HL-60 (cell line): ENCODE data around the gene CDC45.

Experiments
- DNase-seq, 2 experiments: peaks; one replicate each; pipeline ENCODE4 v3.0.0-alpha.2; 2010 to 2020; ENCODE audit warnings: low read depth in 1 of 2, low spot score in 1 of 2
- H3K27ac ChIP-seq: fragments of 250-450 bp; sonication (Bioruptor Pico); replicated peaks from 2 replicates; pipeline ENCODE4 v1.5.1; 2020; ENCODE audit warnings: mild to moderate bottlenecking, moderate library complexity
- H3K27me3 ChIP-seq: fragments of 250-450 bp; sonication (Bioruptor Pico); 2 replicates; pipeline ENCODE4 v1.5.1; 2021; ENCODE audit warnings: mild to moderate bottlenecking, moderate library complexity; ENCODE audit not compliant: insufficient read depth, poor library complexity, severe bottlenecking
- H3K4me3 ChIP-seq: replicated peaks from 2 replicates; pipeline ENCODE4 v1.5.1; 2011; ENCODE audit warnings: mild to moderate bottlenecking, control low read depth, low read length; ENCODE audit not compliant: insufficient read depth
- GABPA ChIP-seq: IDR thresholded peaks from 2 replicates; pipeline ENCODE4 v1.6.1; 2012; ENCODE audit warnings: low read depth
- POLR2AphosphoS5 ChIP-seq: IDR thresholded peaks from 2 replicates; pipeline ENCODE4 v1.6.1; 2012; ENCODE audit warnings: low read depth
- SPI1 ChIP-seq: IDR thresholded peaks from 2 replicates; pipeline ENCODE4 v1.6.1; 2012; ENCODE audit warnings: low read depth, mild to moderate bottlenecking, borderline replicate concordance
- TF ChIP-seq, protein P1 (sequence below): IDR thresholded peaks from one replicate; pipeline ENCODE4 v1.5.1; 2011; ENCODE audit warnings: low read length, control low read depth, inconsistent platforms; ENCODE audit not compliant: insufficient read depth
- TF ChIP-seq, protein P2 (sequence below): IDR thresholded peaks from 2 replicates; pipeline ENCODE4 v1.6.1; 2012; ENCODE audit warnings: low read depth; ENCODE audit not compliant: insufficient replicate concordance

Gene CDC45

GRCh38 chr22:19496324-19496630 lies 16.6 kb downstream of the CDC45 start:
- Histone ChIP-seq H3K27ac (no peak overlapping the region), H3K27me3 (no peaks in the 10 kb centered on the region), H3K4me3 (no peak overlapping the region)
- TF ChIP-seq GABPA = no peak
- TF ChIP-seq, protein P1, sequence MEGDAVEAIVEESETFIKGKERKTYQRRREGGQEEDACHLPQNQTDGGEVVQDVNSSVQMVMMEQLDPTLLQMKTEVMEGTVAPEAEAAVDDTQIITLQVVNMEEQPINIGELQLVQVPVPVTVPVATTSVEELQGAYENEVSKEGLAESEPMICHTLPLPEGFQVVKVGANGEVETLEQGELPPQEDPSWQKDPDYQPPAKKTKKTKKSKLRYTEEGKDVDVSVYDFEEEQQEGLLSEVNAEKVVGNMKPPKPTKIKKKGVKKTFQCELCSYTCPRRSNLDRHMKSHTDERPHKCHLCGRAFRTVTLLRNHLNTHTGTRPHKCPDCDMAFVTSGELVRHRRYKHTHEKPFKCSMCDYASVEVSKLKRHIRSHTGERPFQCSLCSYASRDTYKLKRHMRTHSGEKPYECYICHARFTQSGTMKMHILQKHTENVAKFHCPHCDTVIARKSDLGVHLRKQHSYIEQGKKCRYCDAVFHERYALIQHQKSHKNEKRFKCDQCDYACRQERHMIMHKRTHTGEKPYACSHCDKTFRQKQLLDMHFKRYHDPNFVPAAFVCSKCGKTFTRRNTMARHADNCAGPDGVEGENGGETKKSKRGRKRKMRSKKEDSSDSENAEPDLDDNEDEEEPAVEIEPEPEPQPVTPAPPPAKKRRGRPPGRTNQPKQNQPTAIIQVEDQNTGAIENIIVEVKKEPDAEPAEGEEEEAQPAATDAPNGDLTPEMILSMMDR = no peak
- TF ChIP-seq, protein P2, sequence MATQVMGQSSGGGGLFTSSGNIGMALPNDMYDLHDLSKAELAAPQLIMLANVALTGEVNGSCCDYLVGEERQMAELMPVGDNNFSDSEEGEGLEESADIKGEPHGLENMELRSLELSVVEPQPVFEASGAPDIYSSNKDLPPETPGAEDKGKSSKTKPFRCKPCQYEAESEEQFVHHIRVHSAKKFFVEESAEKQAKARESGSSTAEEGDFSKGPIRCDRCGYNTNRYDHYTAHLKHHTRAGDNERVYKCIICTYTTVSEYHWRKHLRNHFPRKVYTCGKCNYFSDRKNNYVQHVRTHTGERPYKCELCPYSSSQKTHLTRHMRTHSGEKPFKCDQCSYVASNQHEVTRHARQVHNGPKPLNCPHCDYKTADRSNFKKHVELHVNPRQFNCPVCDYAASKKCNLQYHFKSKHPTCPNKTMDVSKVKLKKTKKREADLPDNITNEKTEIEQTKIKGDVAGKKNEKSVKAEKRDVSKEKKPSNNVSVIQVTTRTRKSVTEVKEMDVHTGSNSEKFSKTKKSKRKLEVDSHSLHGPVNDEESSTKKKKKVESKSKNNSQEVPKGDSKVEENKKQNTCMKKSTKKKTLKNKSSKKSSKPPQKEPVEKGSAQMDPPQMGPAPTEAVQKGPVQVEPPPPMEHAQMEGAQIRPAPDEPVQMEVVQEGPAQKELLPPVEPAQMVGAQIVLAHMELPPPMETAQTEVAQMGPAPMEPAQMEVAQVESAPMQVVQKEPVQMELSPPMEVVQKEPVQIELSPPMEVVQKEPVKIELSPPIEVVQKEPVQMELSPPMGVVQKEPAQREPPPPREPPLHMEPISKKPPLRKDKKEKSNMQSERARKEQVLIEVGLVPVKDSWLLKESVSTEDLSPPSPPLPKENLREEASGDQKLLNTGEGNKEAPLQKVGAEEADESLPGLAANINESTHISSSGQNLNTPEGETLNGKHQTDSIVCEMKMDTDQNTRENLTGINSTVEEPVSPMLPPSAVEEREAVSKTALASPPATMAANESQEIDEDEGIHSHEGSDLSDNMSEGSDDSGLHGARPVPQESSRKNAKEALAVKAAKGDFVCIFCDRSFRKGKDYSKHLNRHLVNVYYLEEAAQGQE = no peak
- no peak for TF ChIP-seq SPI1
- TF ChIP-seq POLR2AphosphoS5 = no peak
- no peak for DNase-seq

- TF ChIP-seq, protein P2 = no peak
- TF ChIP-seq SPI1 = no peak
- no peak for TF ChIP-seq POLR2AphosphoS5
- no peak for TF ChIP-seq GABPA
- H3K4me3 ChIP-seq = no peak overlapping the region
- no peaks in the 10 kb centered on the region for H3K27me3 ChIP-seq
- DNase-seq = no peak
- no peak overlapping the region for H3K27ac ChIP-seq
Measured at GRCh38 chr22:19497245-19497644, 17.5 kb downstream of the CDC45 start.

DNA sequence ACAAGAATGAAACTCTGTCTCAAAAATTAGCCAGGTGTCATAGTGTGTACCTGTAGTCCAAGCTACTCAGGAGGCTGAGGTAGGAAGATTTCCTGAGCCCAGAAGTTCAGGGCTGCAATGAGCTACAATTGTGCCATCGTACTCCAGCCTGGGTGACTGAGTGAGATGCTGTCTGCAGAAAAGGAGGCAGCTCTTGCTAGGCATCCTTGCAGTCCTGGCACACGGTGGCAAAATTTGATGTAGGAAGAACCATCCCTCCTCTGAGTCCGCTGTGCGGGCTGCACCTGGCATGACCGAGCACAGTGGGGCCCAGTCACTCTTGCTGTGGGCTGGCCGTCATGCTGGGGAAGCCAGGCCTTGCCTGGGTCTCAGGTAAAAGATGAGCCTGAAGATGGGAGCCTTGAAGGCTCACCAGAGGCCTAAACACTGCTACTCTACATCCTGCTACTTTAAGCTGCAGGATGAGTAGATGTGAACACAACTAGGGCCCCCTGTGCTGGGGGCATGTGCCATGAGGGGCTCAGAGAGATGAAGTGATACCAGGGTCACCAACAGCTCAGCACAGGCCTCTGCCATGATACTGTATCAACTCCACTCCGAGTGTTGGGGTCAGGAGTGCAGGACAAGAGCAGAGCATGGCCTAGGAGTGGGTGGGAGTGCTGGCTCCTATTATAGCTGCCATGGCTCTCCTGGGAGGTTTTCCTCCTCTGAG lies 18.6 kb downstream of the CDC45 start:
- TF ChIP-seq GABPA (no peak), POLR2AphosphoS5 (no peak; the same call in 1 of the 2 replicates), SPI1 (no peak)
- TF ChIP-seq, protein P1 = no peak
- TF ChIP-seq, protein P2 = no peak
- Histone ChIP-seq H3K27me3 (no peaks in the 10 kb centered on the region), H3K27ac (no peak overlapping the region), H3K4me3 (no peak overlapping the region)
- no peak for DNase-seq

GRCh38 chr22:19498866-19499190 lies 19.1 kb downstream of the CDC45 start:
- Histone ChIP-seq H3K27ac (no peak overlapping the region), H3K4me3 (no peak overlapping the region), H3K27me3 (no peaks in the 10 kb centered on the region)
- TF ChIP-seq, protein P2 = no peak
- no peak for TF ChIP-seq POLR2AphosphoS5
- TF ChIP-seq, protein P1 = no peak
- no peak for TF ChIP-seq GABPA
- no peak for TF ChIP-seq SPI1
- DNase-seq = no peak
